C4-2B (cell line): ENCODE results near the gene HBZ.

ENCODE experiments used
- CTCF ChIP-seq: fragments of 450-650 bp; conservative IDR thresholded peaks from 2 replicates; pipeline ENCODE4 v1.5.1; 2017; ENCODE audit warnings: mild to moderate bottlenecking
- ZFX ChIP-seq: fragments of 450-650 bp; IDR thresholded peaks from 2 replicates; pipeline ENCODE4 v1.6.1; 2017

GRCh38 chr16:149024-149660, 3.3 kb upstream of the HBZ start:
- TF ChIP-seq CTCF, result no peak
- no peak for TF ChIP-seq ZFX
